ENCODE data around the gene PRPF38A. TPM values are rescaled to one million over a fixed set of nuclear protein-coding genes. Genes with fewer than 3 reads are reported as not detected.
"Not testable (repeated sequence)": the region's sequence is repeated elsewhere in the genome, so short reads cannot be mapped to it uniquely, and the experiment has no call there.

Gene PRPF38A
- 10 to 100 TPM; 71.8 to 87.9 (median 78.3) TPM for polyA plus RNA-seq (ENCODE audit: insufficient read length in 4 of 4)

- peak; percentile 86 to 97 (median 90) for DNase-seq (ENCODE audit: low read depth in 4 of 4, low spot score in 2 of 4)
Observed at GRCh38 chr1:52404116-52404974, at the start of gene PRPF38A, which contains the start of gene ORC1. TSS of gene PRPF38A (plus strand) at chr1:52404602. CDS start at chr1:52404750, 148 bp downstream. TSS of gene ORC1 (minus strand) at chr1:52404423. CDS start at chr1:52402223, 2,200 bp downstream.

- DNase-seq (ENCODE audit: low read depth in 4 of 4, low spot score in 2 of 4): no peak
Observed at GRCh38 chr1:52355436-52355835, 49.0 kb upstream of the PRPF38A start.

GRCh38 chr1:52355847-52356505 lies 48.4 kb upstream of the PRPF38A start:
- no peak for DNase-seq (ENCODE audit: low read depth in 4 of 4, low spot score in 2 of 4)

- DNase-seq (ENCODE audit: low read depth in 4 of 4, low spot score in 2 of 4): no peak
Observed at GRCh38 chr1:52356818-52357355, 47.5 kb upstream of the PRPF38A start.

- no peak for DNase-seq (ENCODE audit: low read depth in 4 of 4, low spot score in 2 of 4)
Observed at GRCh38 chr1:52357397-52357796, 47.0 kb upstream of the PRPF38A start.

- no peak for DNase-seq (ENCODE audit: low read depth in 4 of 4, low spot score in 2 of 4)
Observed at GRCh38 chr1:52358851-52359497, 45.4 kb upstream of the PRPF38A start.

GRCh38 chr1:52359676-52360594 lies 44.5 kb upstream of the PRPF38A start:
- DNase-seq (ENCODE audit: low read depth in 4 of 4, low spot score in 2 of 4): no peak

- DNase-seq (ENCODE audit: low read depth in 4 of 4, low spot score in 2 of 4): no peak
Observed at GRCh38 chr1:52360595-52360968, 43.8 kb upstream of the PRPF38A start.

- DNase-seq (ENCODE audit: low read depth in 4 of 4, low spot score in 2 of 4): no peak
Observed at GRCh38 chr1:52364235-52364839, 40.1 kb upstream of the PRPF38A start.

GRCh38 chr1:52365071-52365745 lies 39.2 kb upstream of the PRPF38A start:
- peak in 1 of 4 donors; percentile 17 for DNase-seq (ENCODE audit: low read depth in 4 of 4, low spot score in 2 of 4)

- DNase-seq (ENCODE audit: low read depth in 4 of 4, low spot score in 2 of 4): peak; percentile 84 to 96 (median 95)
Observed at GRCh38 chr1:52365746-52366516, 38.5 kb upstream of the PRPF38A start, which contains the start of gene CC2D1B. TSS of gene CC2D1B (minus strand) at chr1:52366205. CDS start at chr1:52364620, 1,585 bp downstream.

GRCh38 chr1:52366517-52366827 lies 37.9 kb upstream of the PRPF38A start:
- no peak for DNase-seq (ENCODE audit: low read depth in 4 of 4, low spot score in 2 of 4)

GRCh38 chr1:52367272-52367671 lies 37.1 kb upstream of the PRPF38A start:
- DNase-seq (ENCODE audit: low read depth in 4 of 4, low spot score in 2 of 4): no peak

GRCh38 chr1:52368383-52369172 lies 35.8 kb upstream of the PRPF38A start:
- peak in 1 of 4 donors; percentile 17 for DNase-seq (ENCODE audit: low read depth in 4 of 4, low spot score in 2 of 4)

GRCh38 chr1:52369851-52370250 lies 34.6 kb upstream of the PRPF38A start:
- DNase-seq (ENCODE audit: low read depth in 4 of 4, low spot score in 2 of 4): not testable (repeated sequence)

GRCh38 chr1:52385376-52385775 lies 19.0 kb upstream of the PRPF38A start:
- no peak for DNase-seq (ENCODE audit: low read depth in 4 of 4, low spot score in 2 of 4)

GRCh38 chr1:52386458-52386857 lies 17.9 kb upstream of the PRPF38A start:
- no peak for DNase-seq (ENCODE audit: low read depth in 4 of 4, low spot score in 2 of 4)
